ENCODE measurements around the gene SEMA3E.
"Not testable (repeated sequence)": the region's sequence is repeated elsewhere in the genome, so short reads cannot be mapped to it uniquely, and the experiment has no call there.

SEMA3E gene

GRCh38 chr7:83673291-83673690 lies 24.4 kb upstream of the SEMA3E start:
- H3K36me3 ChIP-seq (ENCODE audit: control insufficient read depth, insufficient read depth, low read length); H3K27me3 ChIP-seq (ENCODE audit: control insufficient read depth, insufficient read depth, low read length); H3K27ac ChIP-seq (ENCODE audit: low read depth, low read length); H3K4me1 ChIP-seq (ENCODE audit: control insufficient read depth, insufficient read depth, low read length); H3K4me3 ChIP-seq (ENCODE audit: low read length); H3K9ac ChIP-seq (ENCODE audit: low read length): not testable (repeated sequence)

DNA sequence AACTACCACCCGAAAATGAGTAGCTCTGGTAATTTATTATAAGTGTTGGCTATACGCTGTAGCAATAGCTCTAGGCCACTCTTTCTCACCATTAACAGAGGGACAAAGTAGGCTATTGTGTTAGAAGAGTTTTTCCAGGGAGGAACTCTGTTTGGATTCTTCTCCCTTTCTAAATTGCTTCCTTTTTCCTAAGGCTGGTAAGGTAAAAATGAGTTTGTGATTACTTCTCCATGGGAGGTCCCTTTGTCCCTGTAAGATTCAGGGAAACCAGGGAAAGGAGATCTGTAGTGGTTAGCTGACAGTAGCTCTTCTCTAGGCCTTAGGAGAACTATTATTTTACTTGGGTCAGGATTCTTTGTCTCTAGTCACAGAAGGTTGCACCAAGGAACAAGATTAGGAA lies 23.2 kb upstream of the SEMA3E start:
- H3K4me3 ChIP-seq (ENCODE audit: low read length) = no peak overlapping the region
- H3K4me1 ChIP-seq (ENCODE audit: control insufficient read depth, insufficient read depth, low read length) = no peaks in the 10 kb centered on the region
- H3K27ac ChIP-seq (ENCODE audit: low read depth, low read length) = no peak overlapping the region
- H3K9ac ChIP-seq (ENCODE audit: low read length) = no peak overlapping the region
- no peaks in the 10 kb centered on the region for H3K36me3 ChIP-seq (ENCODE audit: control insufficient read depth, insufficient read depth, low read length)
- H3K27me3 ChIP-seq (ENCODE audit: control insufficient read depth, insufficient read depth, low read length) = no peaks in the 10 kb centered on the region

GRCh38 chr7:83663131-83663530 lies 14.2 kb upstream of the SEMA3E start:
- no peak overlapping the region for H3K27ac ChIP-seq (ENCODE audit: low read depth, low read length)
- no peaks in the 10 kb centered on the region for H3K27me3 ChIP-seq (ENCODE audit: control insufficient read depth, insufficient read depth, low read length)
- no peaks in the 10 kb centered on the region for H3K36me3 ChIP-seq (ENCODE audit: control insufficient read depth, insufficient read depth, low read length)
- H3K9ac ChIP-seq (ENCODE audit: low read length) = no peak overlapping the region
- H3K4me1 ChIP-seq (ENCODE audit: control insufficient read depth, insufficient read depth, low read length) = no peaks in the 10 kb centered on the region
- no peak overlapping the region for H3K4me3 ChIP-seq (ENCODE audit: low read length)

DNA sequence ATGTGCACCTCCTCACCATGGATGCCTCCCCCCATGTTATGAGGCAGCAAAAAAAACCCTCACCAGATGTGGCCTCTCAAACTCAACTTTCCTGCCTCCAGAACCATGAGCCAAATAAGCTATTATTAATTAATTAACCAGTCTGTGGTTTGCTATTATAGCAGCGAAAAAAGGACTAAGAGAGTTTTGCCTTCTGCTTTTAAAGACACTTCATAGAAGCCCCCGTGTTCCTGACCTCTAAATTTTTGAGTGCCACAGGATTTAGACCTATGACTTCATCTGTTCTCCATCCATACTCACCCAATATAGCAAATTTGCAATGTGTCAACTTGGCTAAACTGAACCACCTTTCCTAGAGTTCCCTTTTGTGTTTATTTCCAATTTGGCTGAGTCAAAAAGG lies 9.2 kb upstream of the SEMA3E start:
- Histone ChIP-seq H3K4me3 (ENCODE audit: low read length) (no peak overlapping the region), H3K27ac (ENCODE audit: low read depth, low read length) (no peak overlapping the region), H3K4me1 (ENCODE audit: control insufficient read depth, insufficient read depth, low read length) (no peaks in the 10 kb centered on the region), H3K9ac (ENCODE audit: low read length) (no peak overlapping the region), H3K36me3 (ENCODE audit: control insufficient read depth, insufficient read depth, low read length) (no peaks in the 10 kb centered on the region), H3K27me3 (ENCODE audit: control insufficient read depth, insufficient read depth, low read length) (no peaks in the 10 kb centered on the region)

GRCh38 chr7:83655951-83656556 lies 7.1 kb upstream of the SEMA3E start:
- no peak overlapping the region for H3K9ac ChIP-seq (ENCODE audit: low read length)
- no peaks in the 10 kb centered on the region for H3K4me1 ChIP-seq (ENCODE audit: control insufficient read depth, insufficient read depth, low read length)
- H3K36me3 ChIP-seq (ENCODE audit: control insufficient read depth, insufficient read depth, low read length) = no peaks in the 10 kb centered on the region
- no peaks in the 10 kb centered on the region for H3K27me3 ChIP-seq (ENCODE audit: control insufficient read depth, insufficient read depth, low read length)
- no peak overlapping the region for H3K4me3 ChIP-seq (ENCODE audit: low read length)
- H3K27ac ChIP-seq (ENCODE audit: low read depth, low read length) = no peak overlapping the region

DNA sequence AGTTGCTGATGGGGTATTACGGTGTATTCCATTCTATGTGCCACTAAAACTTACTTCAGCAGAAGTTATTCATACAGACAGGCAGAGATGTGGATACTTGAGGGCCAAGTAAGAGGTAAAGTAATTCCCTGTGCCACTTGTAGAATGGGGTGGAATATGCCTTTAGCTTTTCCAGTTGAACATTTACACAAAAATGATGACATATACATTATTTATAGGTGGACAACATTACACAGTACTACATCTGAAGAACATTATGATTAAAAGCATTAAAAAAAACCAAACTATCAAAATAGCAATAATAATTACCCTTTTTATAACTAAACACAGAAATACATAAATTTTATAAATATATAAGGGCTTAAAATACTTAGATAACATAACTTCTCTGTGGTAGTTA lies 3.5 kb upstream of the SEMA3E start:
- H3K27ac ChIP-seq (ENCODE audit: low read depth, low read length) = no peak overlapping the region
- no peak overlapping the region for H3K9ac ChIP-seq (ENCODE audit: low read length)
- no peaks in the 10 kb centered on the region for H3K4me1 ChIP-seq (ENCODE audit: control insufficient read depth, insufficient read depth, low read length)
- no peak overlapping the region for H3K4me3 ChIP-seq (ENCODE audit: low read length)
- no peaks in the 10 kb centered on the region for H3K36me3 ChIP-seq (ENCODE audit: control insufficient read depth, insufficient read depth, low read length)
- H3K27me3 ChIP-seq (ENCODE audit: control insufficient read depth, insufficient read depth, low read length) = no peaks in the 10 kb centered on the region

DNA sequence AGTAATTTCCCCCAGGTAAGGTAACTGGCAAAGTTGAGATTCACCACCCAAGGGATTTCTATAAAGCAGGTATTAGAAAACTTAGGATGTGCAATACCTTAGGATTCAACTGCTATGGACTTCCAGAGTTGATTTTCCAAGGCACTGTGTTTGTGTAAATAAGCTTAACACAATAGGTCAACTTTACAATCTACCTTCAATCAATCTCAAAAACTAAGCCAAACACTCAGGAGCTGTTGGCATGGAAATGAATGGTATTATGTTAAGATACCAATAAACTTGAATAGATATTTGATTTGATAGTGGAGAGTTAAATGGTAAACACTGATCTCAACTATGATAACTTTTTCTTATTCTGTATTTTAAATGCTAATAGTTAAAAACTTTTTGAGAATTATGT lies 762 bp upstream of the SEMA3E start:
- Histone ChIP-seq H3K4me1 (ENCODE audit: control insufficient read depth, insufficient read depth, low read length) (no peaks in the 10 kb centered on the region), H3K9ac (ENCODE audit: low read length) (no peak overlapping the region), H3K27me3 (ENCODE audit: control insufficient read depth, insufficient read depth, low read length) (no peaks in the 10 kb centered on the region), H3K27ac (ENCODE audit: low read depth, low read length) (no peak overlapping the region), H3K36me3 (ENCODE audit: control insufficient read depth, insufficient read depth, low read length) (no peaks in the 10 kb centered on the region), H3K4me3 (ENCODE audit: low read length) (no peak overlapping the region)

GRCh38 chr7:83646027-83646426 lies 2.9 kb downstream of the SEMA3E start:
- no peak overlapping the region for H3K27ac ChIP-seq (ENCODE audit: low read depth, low read length)
- no peaks in the 10 kb centered on the region for H3K4me1 ChIP-seq (ENCODE audit: control insufficient read depth, insufficient read depth, low read length)
- no peak overlapping the region for H3K4me3 ChIP-seq (ENCODE audit: low read length)
- H3K36me3 ChIP-seq (ENCODE audit: control insufficient read depth, insufficient read depth, low read length) = no peaks in the 10 kb centered on the region
- H3K27me3 ChIP-seq (ENCODE audit: control insufficient read depth, insufficient read depth, low read length) = no peaks in the 10 kb centered on the region
- no peak overlapping the region for H3K9ac ChIP-seq (ENCODE audit: low read length)

DNA sequence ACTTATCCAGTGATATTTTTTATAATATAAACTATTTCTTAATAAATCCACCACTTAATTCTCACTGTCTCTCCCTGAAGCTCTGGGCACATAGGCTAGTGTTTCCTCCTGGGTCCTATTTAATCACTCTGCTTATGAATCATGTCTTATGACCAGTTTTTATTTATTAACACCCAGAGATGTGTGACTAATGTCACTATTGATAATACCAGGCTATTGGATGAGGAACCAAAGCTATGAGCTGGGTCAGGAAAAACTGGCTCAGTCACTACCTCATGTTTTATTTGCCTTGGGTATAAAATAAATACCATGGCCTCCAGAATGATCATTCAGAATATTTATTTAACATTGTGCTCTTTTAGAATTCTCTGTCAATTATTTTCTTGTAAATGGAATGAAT lies 5.2 kb downstream of the SEMA3E start:
- H3K27ac ChIP-seq (ENCODE audit: low read depth, low read length) = no peak overlapping the region
- no peak overlapping the region for H3K4me3 ChIP-seq (ENCODE audit: low read length)
- H3K4me1 ChIP-seq (ENCODE audit: control insufficient read depth, insufficient read depth, low read length) = no peaks in the 10 kb centered on the region
- H3K9ac ChIP-seq (ENCODE audit: low read length) = no peak overlapping the region
- no peaks in the 10 kb centered on the region for H3K36me3 ChIP-seq (ENCODE audit: control insufficient read depth, insufficient read depth, low read length)
- no peaks in the 10 kb centered on the region for H3K27me3 ChIP-seq (ENCODE audit: control insufficient read depth, insufficient read depth, low read length)

GRCh38 chr7:83643012-83643411 lies 5.9 kb downstream of the SEMA3E start:
- Histone ChIP-seq H3K27me3 (ENCODE audit: control insufficient read depth, insufficient read depth, low read length) (no peaks in the 10 kb centered on the region), H3K4me3 (ENCODE audit: low read length) (no peak overlapping the region), H3K4me1 (ENCODE audit: control insufficient read depth, insufficient read depth, low read length) (no peaks in the 10 kb centered on the region), H3K27ac (ENCODE audit: low read depth, low read length) (no peak overlapping the region), H3K9ac (ENCODE audit: low read length) (no peak overlapping the region), H3K36me3 (ENCODE audit: control insufficient read depth, insufficient read depth, low read length) (no peaks in the 10 kb centered on the region)

- no peaks in the 10 kb centered on the region for H3K4me1 ChIP-seq (ENCODE audit: control insufficient read depth, insufficient read depth, low read length)
- H3K9ac ChIP-seq (ENCODE audit: low read length) = no peak overlapping the region
- H3K27ac ChIP-seq (ENCODE audit: low read depth, low read length) = no peak overlapping the region
- H3K27me3 ChIP-seq (ENCODE audit: control insufficient read depth, insufficient read depth, low read length) = no peaks in the 10 kb centered on the region
- no peaks in the 10 kb centered on the region for H3K36me3 ChIP-seq (ENCODE audit: control insufficient read depth, insufficient read depth, low read length)
- no peak overlapping the region for H3K4me3 ChIP-seq (ENCODE audit: low read length)
These were observed 8.0 kb downstream of the SEMA3E start for GRCh38 chr7:83640731-83641537.

- H3K27me3 ChIP-seq (ENCODE audit: control insufficient read depth, insufficient read depth, low read length) = no peaks in the 10 kb centered on the region
- H3K4me3 ChIP-seq (ENCODE audit: low read length) = no peak overlapping the region
- H3K9ac ChIP-seq (ENCODE audit: low read length) = no peak overlapping the region
- H3K27ac ChIP-seq (ENCODE audit: low read depth, low read length) = no peak overlapping the region
- H3K36me3 ChIP-seq (ENCODE audit: control insufficient read depth, insufficient read depth, low read length) = no peaks in the 10 kb centered on the region
- H3K4me1 ChIP-seq (ENCODE audit: control insufficient read depth, insufficient read depth, low read length) = no peaks in the 10 kb centered on the region
These were observed 8.7 kb downstream of the SEMA3E start for GRCh38 chr7:83640240-83640639.

- H3K9ac ChIP-seq (ENCODE audit: low read length) = no peak overlapping the region
- H3K27me3 ChIP-seq (ENCODE audit: control insufficient read depth, insufficient read depth, low read length) = no peaks in the 10 kb centered on the region
- H3K27ac ChIP-seq (ENCODE audit: low read depth, low read length) = no peak overlapping the region
- no peaks in the 10 kb centered on the region for H3K4me1 ChIP-seq (ENCODE audit: control insufficient read depth, insufficient read depth, low read length)
- H3K36me3 ChIP-seq (ENCODE audit: control insufficient read depth, insufficient read depth, low read length) = no peaks in the 10 kb centered on the region
- H3K4me3 ChIP-seq (ENCODE audit: low read length) = no peak overlapping the region
These were observed 15.4 kb downstream of the SEMA3E start for GRCh38 chr7:83633516-83633915.

Measured in rectal smooth muscle tissue (tissue), 1 donor.